Measurements from ENCODE around the gene ST8SIA2. TPM values are rescaled to one million over a fixed set of nuclear protein-coding genes. Genes with fewer than 3 reads are reported as not detected.

Gene ST8SIA2
- polyA plus RNA-seq, 1 of the 3 experiments (the other 2 are of a cell fraction) = 0.05 TPM

DNA sequence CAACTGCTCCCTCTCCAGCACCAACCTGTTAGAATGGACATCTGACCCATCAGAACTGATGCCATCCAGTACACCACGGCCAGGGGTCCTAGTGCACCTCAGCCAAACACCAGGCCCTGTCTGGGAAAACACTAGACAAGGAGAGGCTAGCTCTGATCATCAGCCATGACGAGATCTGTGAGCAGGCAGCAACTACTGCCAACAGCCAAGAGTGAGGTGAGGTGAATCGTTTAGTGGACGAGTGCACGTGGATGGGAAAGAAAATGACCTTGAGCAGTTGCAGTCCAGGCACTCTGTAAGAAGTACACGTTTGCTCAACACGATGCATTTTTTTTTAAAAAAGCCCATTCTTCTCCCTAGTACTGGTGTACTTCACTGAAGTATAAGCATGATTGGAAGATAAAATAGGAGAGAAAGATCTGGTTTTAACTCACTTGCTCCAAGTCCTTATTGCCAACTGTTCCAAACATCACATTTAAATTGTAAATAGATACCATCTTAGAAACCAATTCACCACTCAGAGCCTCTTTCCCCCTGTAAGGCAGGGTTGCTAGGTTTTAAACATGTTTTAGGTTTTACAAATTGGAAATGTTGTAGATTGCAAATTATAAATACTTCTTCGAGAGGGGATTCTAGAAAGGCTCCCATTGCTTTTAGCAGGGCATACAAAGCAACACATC, 5.7 kb downstream of the ST8SIA2 start (continued):
- TF ChIP-seq, protein P1, sequence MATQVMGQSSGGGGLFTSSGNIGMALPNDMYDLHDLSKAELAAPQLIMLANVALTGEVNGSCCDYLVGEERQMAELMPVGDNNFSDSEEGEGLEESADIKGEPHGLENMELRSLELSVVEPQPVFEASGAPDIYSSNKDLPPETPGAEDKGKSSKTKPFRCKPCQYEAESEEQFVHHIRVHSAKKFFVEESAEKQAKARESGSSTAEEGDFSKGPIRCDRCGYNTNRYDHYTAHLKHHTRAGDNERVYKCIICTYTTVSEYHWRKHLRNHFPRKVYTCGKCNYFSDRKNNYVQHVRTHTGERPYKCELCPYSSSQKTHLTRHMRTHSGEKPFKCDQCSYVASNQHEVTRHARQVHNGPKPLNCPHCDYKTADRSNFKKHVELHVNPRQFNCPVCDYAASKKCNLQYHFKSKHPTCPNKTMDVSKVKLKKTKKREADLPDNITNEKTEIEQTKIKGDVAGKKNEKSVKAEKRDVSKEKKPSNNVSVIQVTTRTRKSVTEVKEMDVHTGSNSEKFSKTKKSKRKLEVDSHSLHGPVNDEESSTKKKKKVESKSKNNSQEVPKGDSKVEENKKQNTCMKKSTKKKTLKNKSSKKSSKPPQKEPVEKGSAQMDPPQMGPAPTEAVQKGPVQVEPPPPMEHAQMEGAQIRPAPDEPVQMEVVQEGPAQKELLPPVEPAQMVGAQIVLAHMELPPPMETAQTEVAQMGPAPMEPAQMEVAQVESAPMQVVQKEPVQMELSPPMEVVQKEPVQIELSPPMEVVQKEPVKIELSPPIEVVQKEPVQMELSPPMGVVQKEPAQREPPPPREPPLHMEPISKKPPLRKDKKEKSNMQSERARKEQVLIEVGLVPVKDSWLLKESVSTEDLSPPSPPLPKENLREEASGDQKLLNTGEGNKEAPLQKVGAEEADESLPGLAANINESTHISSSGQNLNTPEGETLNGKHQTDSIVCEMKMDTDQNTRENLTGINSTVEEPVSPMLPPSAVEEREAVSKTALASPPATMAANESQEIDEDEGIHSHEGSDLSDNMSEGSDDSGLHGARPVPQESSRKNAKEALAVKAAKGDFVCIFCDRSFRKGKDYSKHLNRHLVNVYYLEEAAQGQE (IDR thresholded peaks at IDR 0.05; ENCODE audit: low read depth, low read length) = no peak
- TF ChIP-seq SIN3A (IDR thresholded peaks at IDR 0.05; ENCODE audit: borderline replicate concordance, low read depth, low read length) (no peak), EZH2phosphoT487 (IDR thresholded peaks at IDR 0.05; ENCODE audit: borderline replicate concordance, low read depth) (no peak), PBX3 (IDR thresholded peaks at IDR 0.05) (no peak), MXI1 (IDR thresholded peaks at IDR 0.05; ENCODE audit: low read depth, low read length) (no peak), RAD21 (IDR thresholded peaks at IDR 0.05; ENCODE audit: low read length) (no peak), MAX (IDR thresholded peaks at IDR 0.05; ENCODE audit: low read depth) (no peak)

GRCh38 chr15:92400573-92400972, 6.9 kb downstream of the ST8SIA2 start:
- no peaks in the 10 kb centered on the region for H3F3A ChIP-seq (replicated peaks; ENCODE audit: insufficient read depth)
- H3K4me3 ChIP-seq (ENCODE audit: low read depth in 2 of 2, low read length in 1 of 2) = no peak overlapping the region
- no peaks in the 10 kb centered on the region for H3K27me3 ChIP-seq (ENCODE audit: insufficient read depth)
- no peaks in the 10 kb centered on the region for H3K9me2 ChIP-seq
- CTCF ChIA-PET = interaction anchor here (2.1 kb wide), 1 partner anchor 314 kb away, joined by 4 read pairs; no protein-coding TSS in a partner anchor
- no peak for DNase-seq
- POLR2A ChIA-PET = no interaction called here
- H3K27ac ChIP-seq (ENCODE audit: low read depth in 2 of 2, low read length in 1 of 2) = no peak overlapping the region
- H4K20me1 ChIP-seq (ENCODE audit: insufficient read depth) = no peaks in the 10 kb centered on the region
- no peak overlapping the region for H2AFZ ChIP-seq (ENCODE audit: low read depth)
- H3K4me2 ChIP-seq = no peak overlapping the region
- no peaks in the 10 kb centered on the region for H3K36me3 ChIP-seq (replicated peaks in 1 of 2; ENCODE audit: control insufficient read depth in 1 of 2, insufficient read depth in 2 of 2, low read length in 1 of 2)
- no peak overlapping the region for H3K9ac ChIP-seq
- 36% methylated on average over 6 of the region's 8 CpGs for WGBS (ENCODE audit: low lambda C conversion rate)
- no peaks in the 10 kb centered on the region for H3K79me2 ChIP-seq (ENCODE audit: insufficient read depth)
- H3K4me1 ChIP-seq (ENCODE audit: control insufficient read depth in 1 of 2, insufficient read depth in 2 of 2, low read depth in 1 of 2, low read length in 1 of 2) = no peaks in the 10 kb centered on the region
- no peak for TF ChIP-seq FOSL2 (IDR thresholded peaks at IDR 0.05; ENCODE audit: borderline replicate concordance, low read depth)
- no peak for TF ChIP-seq MXI1 (IDR thresholded peaks at IDR 0.05; ENCODE audit: low read depth, low read length)
- no peak for TF ChIP-seq USF2 (IDR thresholded peaks at IDR 0.05; ENCODE audit: borderline replicate concordance, low read depth, low read length)
- no peaks in the 10 kb centered on the region for H3K9me3 ChIP-seq
